Ovary (tissue), 3 donors: ENCODE measurements around the gene CKM.
"Not testable (repeated sequence)": the region's sequence is repeated elsewhere in the genome, so short reads cannot be mapped to it uniquely, and the experiment has no call there.

Source experiments
- CTCF ChIP-seq, 3 donors: fragments of 450-650 bp in 2 of 3; fragments of 200-600 bp in 1 of 3; IDR thresholded peaks; one replicate each; pipeline versions ENCODE4 v1.5.1 to v1.8.0; 2016 to 2022; ENCODE audit warnings: antibody characterized with exemption in 3 of 3, mild to moderate bottlenecking in 1 of 3
- POLR2A ChIP-seq: fragments of 450-650 bp; IDR thresholded peaks from one replicate; pipeline ENCODE4 v1.6.1; 2017; ENCODE audit warnings: antibody characterized with exemption, mild to moderate bottlenecking, moderate library complexity
- donor health status: DM: no; HTN: no; CAD: no.

DNA sequence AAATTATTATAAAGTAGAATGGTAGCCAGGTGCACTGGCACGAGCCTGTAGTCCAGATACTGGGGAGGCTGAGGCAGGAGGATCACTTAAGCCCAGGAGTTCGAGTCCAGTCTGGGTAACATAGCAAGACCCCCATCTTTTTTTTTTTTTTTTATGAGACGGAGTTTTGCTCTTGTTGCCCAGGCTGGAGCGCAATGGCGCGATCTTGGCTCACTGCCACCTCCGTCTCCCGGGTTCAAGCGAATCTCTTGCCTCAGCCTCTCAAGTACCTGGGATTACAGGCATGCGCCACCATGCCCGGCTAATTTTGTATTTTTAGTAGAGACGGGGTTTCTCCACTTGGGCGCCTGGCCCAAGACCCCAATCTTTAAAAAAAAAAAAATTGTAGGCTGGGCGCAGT, 10.4 kb downstream of the CKM start:
- TF ChIP-seq CTCF (IDR thresholded peaks at IDR 0.05); POLR2A: not testable (repeated sequence)
